ENCODE data around the gene AKAP17A.

DNA sequence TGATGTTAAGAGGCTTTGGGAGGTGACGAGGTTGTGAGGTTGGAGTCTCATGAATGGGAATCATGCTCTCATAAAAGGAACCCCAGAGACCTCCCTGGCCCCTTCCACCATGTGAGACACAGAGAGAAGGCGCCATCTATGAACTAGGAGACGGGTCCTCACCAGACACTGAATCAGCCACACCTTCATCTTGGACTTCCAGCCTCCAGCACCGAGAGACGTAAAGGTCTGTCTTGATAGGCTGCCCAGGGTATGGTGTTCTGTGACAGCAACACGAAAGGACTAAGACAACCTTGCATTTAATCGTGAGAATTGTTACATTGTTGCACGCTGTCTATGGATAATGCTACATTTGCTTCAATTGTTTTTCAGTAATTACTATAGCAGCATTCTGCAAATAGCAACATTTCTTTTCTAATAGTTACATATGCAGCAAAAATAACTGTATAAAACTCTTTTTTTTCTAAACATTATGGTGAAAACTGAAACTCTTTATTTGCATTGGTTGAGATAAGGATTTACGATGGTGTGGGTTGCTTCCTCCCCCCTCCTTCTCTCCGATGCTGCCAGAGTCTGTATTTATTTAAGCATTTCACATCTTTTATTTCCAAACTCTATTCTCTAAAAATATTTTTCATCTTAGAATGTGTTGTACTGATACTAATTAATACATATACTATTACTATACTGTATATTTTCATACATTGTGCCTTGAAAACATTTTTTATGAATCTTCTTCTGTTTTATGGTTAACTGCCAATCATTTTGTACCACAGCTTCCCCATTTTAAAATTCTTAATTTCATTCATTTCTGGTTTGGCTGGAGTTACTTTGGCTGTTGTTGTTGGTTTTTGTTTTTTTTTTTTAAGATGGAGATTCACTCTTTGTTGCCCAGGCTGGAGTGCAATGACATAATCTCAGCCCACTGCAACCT, 26.4 kb upstream of the AKAP17A start:
- TF ChIP-seq, protein P1, sequence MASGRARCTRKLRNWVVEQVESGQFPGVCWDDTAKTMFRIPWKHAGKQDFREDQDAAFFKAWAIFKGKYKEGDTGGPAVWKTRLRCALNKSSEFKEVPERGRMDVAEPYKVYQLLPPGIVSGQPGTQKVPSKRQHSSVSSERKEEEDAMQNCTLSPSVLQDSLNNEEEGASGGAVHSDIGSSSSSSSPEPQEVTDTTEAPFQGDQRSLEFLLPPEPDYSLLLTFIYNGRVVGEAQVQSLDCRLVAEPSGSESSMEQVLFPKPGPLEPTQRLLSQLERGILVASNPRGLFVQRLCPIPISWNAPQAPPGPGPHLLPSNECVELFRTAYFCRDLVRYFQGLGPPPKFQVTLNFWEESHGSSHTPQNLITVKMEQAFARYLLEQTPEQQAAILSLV (CRISPR knock-in tag; IDR thresholded peaks at IDR 0.05; ENCODE audit: borderline replicate concordance): no peak
- no peak for TF ChIP-seq FOXJ3 (CRISPR knock-in tag; IDR thresholded peaks at IDR 0.05; ENCODE audit: borderline replicate concordance)
- no peak for TF ChIP-seq PRDM15 (CRISPR knock-in tag; IDR thresholded peaks at IDR 0.05)
- TF ChIP-seq TCF7 (IDR thresholded peaks at IDR 0.05; ENCODE audit: low read depth): no peak
- TF ChIP-seq ZNF510 (CRISPR knock-in tag; IDR thresholded peaks at IDR 0.05; ENCODE audit: low read depth): no peak
- TF ChIP-seq ZNF232 (CRISPR knock-in tag; IDR thresholded peaks at IDR 0.05; ENCODE audit: borderline replicate concordance): no peak
- no peak for TF ChIP-seq CCAR2 (optimal IDR thresholded peaks at IDR 0.05; ENCODE audit: low read depth, low read length)

All from HepG2 (cell line).